HG03280 (cell line): Measurements from ENCODE around the gene NTPCR.
"Not testable (repeated sequence)": the region's sequence is repeated elsewhere in the genome, so short reads cannot be mapped to it uniquely, and the experiment has no call there.

Source experiments
- ATAC-seq: cut with Tn5 transposase; IDR thresholded peaks from one replicate; pipeline ENCODE4 v1.9.1; 2021; ENCODE audit warnings: mild to moderate bottlenecking, moderate library complexity; ENCODE audit not compliant: unreplicated experiment

Gene NTPCR

GRCh38 chr1:232925421-232926220 lies 24.8 kb upstream of the NTPCR start:
- ATAC-seq = no peak

GRCh38 chr1:232927166-232927565 lies 23.2 kb upstream of the NTPCR start:
- ATAC-seq = not testable (repeated sequence)

- ATAC-seq = no peak
Measured at GRCh38 chr1:232927830-232928505, 22.4 kb upstream of the NTPCR start.

GRCh38 chr1:232932486-232933425 lies 17.7 kb upstream of the NTPCR start:
- no peak for ATAC-seq

- no peak for ATAC-seq
Measured at GRCh38 chr1:232936941-232937340, 13.5 kb upstream of the NTPCR start.

GRCh38 chr1:232937741-232938375 lies 12.6 kb upstream of the NTPCR start:
- ATAC-seq = no peak

- no peak for ATAC-seq
Measured at GRCh38 chr1:232938926-232939325, 11.5 kb upstream of the NTPCR start.

GRCh38 chr1:232939748-232940147 lies 10.7 kb upstream of the NTPCR start:
- ATAC-seq = no peak

- no peak for ATAC-seq
Measured at GRCh38 chr1:232940262-232940661, 10.1 kb upstream of the NTPCR start.

- ATAC-seq = no peak
Measured at GRCh38 chr1:232942413-232943294, 7.8 kb upstream of the NTPCR start.

- ATAC-seq = no peak
Measured at GRCh38 chr1:232943679-232944252, 6.6 kb upstream of the NTPCR start.

- ATAC-seq = no peak
Measured at GRCh38 chr1:232944347-232944746, 6.1 kb upstream of the NTPCR start.

- no peak for ATAC-seq
Measured at GRCh38 chr1:232949636-232950196, 695 bp upstream of the NTPCR start.

GRCh38 chr1:232951180-232951579 lies 769 bp downstream of the NTPCR start:
- no peak for ATAC-seq

GRCh38 chr1:232951605-232952004 lies 1.2 kb downstream of the NTPCR start:
- ATAC-seq = no peak

- peak; percentile 32 for ATAC-seq
Measured at GRCh38 chr1:232952514-232953499, 2.4 kb downstream of the NTPCR start.

- no peak for ATAC-seq
Measured at GRCh38 chr1:232954594-232955365, 4.4 kb downstream of the NTPCR start.
